CD4-positive, alpha-beta memory T cell (primary cell): ENCODE measurements around the gene S100P. TPM values are rescaled to one million over a fixed set of nuclear protein-coding genes. Genes with fewer than 3 reads are reported as not detected.

Experiments used
- CTCF ChIA-PET: fragments of 350-600 bp; sonication (Branson Sonifier 250); formaldehyde crosslinking; loops from one replicate; lab custom pipeline; 2021; ENCODE audit warnings: inconsistent platforms; ENCODE audit not compliant: partially characterized antibody; lab: Charles Lee
- POLR2A ChIA-PET: fragments of 350-600 bp; sonication (Branson Sonifier 250); formaldehyde crosslinking; loops from one replicate; lab custom pipeline; 2021; ENCODE audit not compliant: partially characterized antibody; lab: Charles Lee
- DNase-seq, 5 donors: peaks; one replicate each; pipeline versions ENCODE4 v3.0.0 to v3.0.0-alpha.2; 2020 to 2022; ENCODE audit warnings: mixed read lengths in 1 of 5
- H3K27ac ChIP-seq: one replicate; pipeline ENCODE4 v1.7.0; 2013; ENCODE audit warnings: low read depth, low read length
- H3K27me3 ChIP-seq: 2 replicates; pipeline ENCODE4 v1.7.0; 2013; ENCODE audit warnings: mild to moderate bottlenecking, low read length, moderate library complexity; ENCODE audit not compliant: insufficient read depth
- H3K36me3 ChIP-seq: 2 replicates; pipeline ENCODE4 v1.7.0; 2013; ENCODE audit warnings: mild to moderate bottlenecking, low read length, moderate library complexity; ENCODE audit not compliant: insufficient read depth
- H3K4me1 ChIP-seq: 2 replicates; pipeline ENCODE4 v1.7.0; 2013; ENCODE audit warnings: mild to moderate bottlenecking, low read length, moderate library complexity; ENCODE audit not compliant: insufficient read depth
- H3K4me3 ChIP-seq, 2 donors: one replicate each; pipeline ENCODE4 v1.7.0; 2013; ENCODE audit warnings: low read length in 2 of 2, mild to moderate bottlenecking in 1 of 2
- H3K9me3 ChIP-seq, 2 donors: one replicate each; pipeline ENCODE4 v1.7.0; 2013; ENCODE audit warnings: low read length in 2 of 2, control low read depth in 1 of 2; ENCODE audit not compliant: control insufficient read depth in 1 of 2
- H3K27ac Mint-ChIP-seq, 7 donors: one replicate each; pipeline ENCODE4 v1.8.0; 2020 to 2021; ENCODE audit warnings: mixed read lengths in 7 of 7, mild to moderate bottlenecking in 6 of 7, inconsistent platforms in 3 of 7, moderate library complexity in 3 of 7
- H3K27me3 Mint-ChIP-seq, 2 donors: one replicate each; pipeline ENCODE4 v1.8.0; 2020 to 2021; ENCODE audit warnings: mixed read lengths in 2 of 2
- H3K36me3 Mint-ChIP-seq, 2 donors: one replicate each; pipeline ENCODE4 v1.8.0; 2020 to 2021; ENCODE audit warnings: mixed read lengths in 2 of 2, inconsistent platforms in 1 of 2, mild to moderate bottlenecking in 1 of 2
- H3K4me1 Mint-ChIP-seq, 4 donors: one replicate each; pipeline ENCODE4 v1.8.0; 2020 to 2021; ENCODE audit warnings: mixed read lengths in 4 of 4, mild to moderate bottlenecking in 1 of 4
- H3K4me3 Mint-ChIP-seq, 8 donors: one replicate each; pipeline ENCODE4 v1.8.0; 2020 to 2021; ENCODE audit warnings: mixed read lengths in 8 of 8, mild to moderate bottlenecking in 7 of 8, moderate library complexity in 6 of 8, inconsistent platforms in 3 of 8
- H3K9me3 Mint-ChIP-seq, 8 donors: one replicate each; pipeline ENCODE4 v1.8.0; 2020 to 2021; ENCODE audit warnings: mixed read lengths in 8 of 8, mild to moderate bottlenecking in 5 of 8, inconsistent platforms in 3 of 8, moderate library complexity in 1 of 8
- intact Hi-C: fragments of 100-400 bp; cut with micrococcal nuclease; formaldehyde crosslinking; loops from one replicate; pipeline ENCODE4 v1.15.1; 2023
- polyA plus RNA-seq, 2 donors: library from polyadenylated mRNA; unstranded; fragments of 300-500 nt; fragmentation: Illumina TruSeq; gene quantifications; one replicate each; pipeline ENCODE4 v1.2.3, GENCODE V29; 2021
- total RNA-seq, 2 experiments: library from RNA; stranded (reverse); gene quantifications; one replicate each; pipeline ENCODE4 v1.2.3, GENCODE V29; 2021

The S100P gene
- total and polyA plus RNA-seq, 4 experiments from 2014 or later, result 1.3 to 3.9 (median 2.0) TPM

DNA sequence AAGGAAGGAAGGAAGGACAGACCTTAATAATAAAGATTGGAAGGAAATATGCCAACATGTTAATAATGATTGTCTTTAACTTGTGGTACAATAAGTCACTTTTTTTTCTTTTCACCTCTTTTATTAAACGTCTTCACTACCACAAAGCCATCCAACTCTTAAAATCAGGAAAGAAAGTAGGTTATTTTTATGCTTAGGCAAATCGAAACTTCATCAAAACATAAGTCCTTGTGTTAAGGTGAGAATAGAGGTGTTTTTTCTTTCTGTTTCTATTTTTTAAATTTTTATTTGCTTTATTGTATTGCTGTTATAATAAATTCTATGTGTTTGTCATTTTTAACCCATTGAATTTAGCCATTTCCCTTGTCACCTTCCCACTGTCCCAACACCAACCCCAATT, 48.8 kb downstream of the S100P start:
- intact Hi-C loops, result no loop called here
- DNase-seq, result no peak
- H3K4me3 Mint-ChIP-seq, result no peak overlapping the region

GRCh38 chr4:6742989-6743388, 49.3 kb downstream of the S100P start:
- H3K9me3 Mint-ChIP-seq, result peaks cover 0 to 6% (median 2%) of the 10 kb centered on the region in 8 donors

More for the DNA sequence above, 48.8 kb downstream of the S100P start:
- Histone ChIP-seq H3K27ac (no peak overlapping the region), H3K4me1 (no peaks in the 10 kb centered on the region), H3K4me3 (no peak overlapping the region), H3K9me3 (no peaks in the 10 kb centered on the region), H3K36me3 (no peaks in the 10 kb centered on the region), H3K27me3 (no peaks in the 10 kb centered on the region)
- peaks cover 0 to 6% (median 2%) of the 10 kb centered on the region in 8 donors for H3K9me3 Mint-ChIP-seq
- peaks cover 0 to 5% (median under 1%) of the 10 kb centered on the region in 4 donors for H3K4me1 Mint-ChIP-seq
- ChIA-PET POLR2A (no interaction called here), CTCF (no interaction called here)
- peaks cover 0 to 2% of the 10 kb centered on the region in 2 donors for H3K27me3 Mint-ChIP-seq
- H3K36me3 Mint-ChIP-seq, result no peaks in the 10 kb centered on the region
- H3K27ac Mint-ChIP-seq, result no peak overlapping the region

More at GRCh38 chr4:6742989-6743388, 49.3 kb downstream of the S100P start:
- Mint-ChIP-seq H3K27ac (no peak overlapping the region), H3K4me1 (peaks cover 0 to 5% (median under 1%) of the 10 kb centered on the region in 4 donors), H3K36me3 (no peaks in the 10 kb centered on the region), H3K4me3 (no peak overlapping the region), H3K27me3 (peaks cover 0 to 2% of the 10 kb centered on the region in 2 donors)
- H3K9me3 ChIP-seq, result no peaks in the 10 kb centered on the region
- DNase-seq, result no peak
- ChIA-PET POLR2A (interaction anchor here (0.7 kb wide), 1 partner anchor 12 kb away, joined by 3 read pairs; no protein-coding TSS in a partner anchor), CTCF (interaction anchor here (1.6 kb wide), 1 partner anchor 117 kb away, joined by 3 read pairs; no protein-coding TSS in a partner anchor)
- intact Hi-C loops, result no loop called here
- H3K4me1 ChIP-seq, result no peaks in the 10 kb centered on the region
- H3K4me3 ChIP-seq, result no peak overlapping the region
- H3K27me3 ChIP-seq, result no peaks in the 10 kb centered on the region
- no peaks in the 10 kb centered on the region for H3K36me3 ChIP-seq
- H3K27ac ChIP-seq, result no peak overlapping the region

Other genes with a start within 250 kb of the S100P start
- not detected for gene PPP2R2C, start 221.3 kb upstream of the S100P start, total RNA-seq
- not detected for gene PPP2R2C, start 221.3 kb upstream of the S100P start, polyA plus RNA-seq
- 10 to 100 TPM; 51.5 to 53.2 TPM for gene MAN2B2, start 118.7 kb upstream of the S100P start, total RNA-seq
- gene MAN2B2, start 118.7 kb upstream of the S100P start, polyA plus RNA-seq, result 10 to 100 TPM; 11.2 to 30.6 TPM
- 100 to 1,000 TPM; 149 to 157 TPM for gene MRFAP1, start 53.2 kb upstream of the S100P start, total RNA-seq
- gene MRFAP1, start 53.2 kb upstream of the S100P start, polyA plus RNA-seq, result 100 to 1,000 TPM; 156 to 169 TPM
- 100 to 1,000 TPM; 127 to 134 TPM for gene MRFAP1L1, start 16.0 kb downstream of the S100P start, total RNA-seq
- 100 to 1,000 TPM; 132 to 147 TPM for gene MRFAP1L1, start 16.0 kb downstream of the S100P start, polyA plus RNA-seq
- 10 to 100 TPM; 35.3 to 37.8 TPM for gene BLOC1S4, start 22.3 kb downstream of the S100P start, total RNA-seq
- gene BLOC1S4, start 22.3 kb downstream of the S100P start, polyA plus RNA-seq, result 10 to 100 TPM; 72.6 to 76.2 TPM
- 10 to 100 TPM; 22.1 to 24.0 TPM for gene KIAA0232, start 88.8 kb downstream of the S100P start, total RNA-seq
- 1 to 10 TPM; 6.8 to 9.9 TPM for gene KIAA0232, start 88.8 kb downstream of the S100P start, polyA plus RNA-seq
- gene TBC1D14, start 215.9 kb downstream of the S100P start, total RNA-seq, result 10 to 100 TPM; 73.7 to 80.7 TPM
- gene TBC1D14, start 215.9 kb downstream of the S100P start, polyA plus RNA-seq, result 10 to 100 TPM; 40.7 to 52.2 TPM